ENCODE results near the gene PCBP3. TPM values are rescaled to one million over a fixed set of nuclear protein-coding genes. Genes with fewer than 3 reads are reported as not detected.

Gene PCBP3
- total RNA-seq, 1 donor from 2014 or later: 4.6 TPM

GRCh38 chr21:45901061-45901690, 257.7 kb downstream of the PCBP3 start:
- Histone ChIP-seq H3K9me3 (ENCODE audit: low read depth) (no peaks in the 10 kb centered on the region), H4K20me1 (ENCODE audit: low read depth) (no peaks in the 10 kb centered on the region), H3K27ac (no peak overlapping the region), H3K4me3 (no peak overlapping the region), H3K27me3 (no peaks in the 10 kb centered on the region), H2AFZ (replicated peaks) (no peak overlapping the region), H3F3A (ENCODE audit: low read depth) (no peaks in the 10 kb centered on the region), H3K9ac (no peak overlapping the region), H3K36me3 (no peaks in the 10 kb centered on the region), H3K4me1 (no peaks in the 10 kb centered on the region), H3K79me2 (ENCODE audit: low read depth) (no peaks in the 10 kb centered on the region), H3K4me2 (no peak overlapping the region)
- TF ChIP-seq EZH2 (IDR thresholded peaks at IDR 0.05): no peak
- TF ChIP-seq CTCF (IDR thresholded peaks at IDR 0.05): no peak
- no peak for TF ChIP-seq EZH2phosphoT487 (IDR thresholded peaks at IDR 0.05)
- Mint-ChIP-seq H3K4me3 (no peak overlapping the region), H3K27me3 (ENCODE audit: insufficient read depth, low read depth) (peaks cover 10% of the 10 kb centered on the region), H3K27ac (no peak overlapping the region), H3K9me3 (no peaks in the 10 kb centered on the region), H3K36me3 (no peaks in the 10 kb centered on the region), H3K4me1 (peaks cover 3% of the 10 kb centered on the region)
- no peak for DNase-seq (ENCODE audit: low spot score)

GRCh38 chr21:45902292-45902995, 258.9 kb downstream of the PCBP3 start:
- H3K4me3 ChIP-seq: no peak overlapping the region
- no peaks in the 10 kb centered on the region for H3K27me3 ChIP-seq
- no peak overlapping the region for H3K9ac ChIP-seq
- TF ChIP-seq EZH2phosphoT487 (IDR thresholded peaks at IDR 0.05) (no peak), EZH2 (IDR thresholded peaks at IDR 0.05) (no peak), CTCF (IDR thresholded peaks at IDR 0.05) (no peak)
- H3K27ac Mint-ChIP-seq: no peak overlapping the region
- no peaks in the 10 kb centered on the region for H3F3A ChIP-seq (ENCODE audit: low read depth)
- no peaks in the 10 kb centered on the region for H3K79me2 ChIP-seq (ENCODE audit: low read depth)
- no peak for DNase-seq (ENCODE audit: low spot score)
- H3K27ac ChIP-seq: no peak overlapping the region
- H3K36me3 ChIP-seq: no peaks in the 10 kb centered on the region
- H3K4me1 ChIP-seq: no peaks in the 10 kb centered on the region
- H3K4me3 Mint-ChIP-seq: no peak overlapping the region
- H3K9me3 Mint-ChIP-seq: no peaks in the 10 kb centered on the region
- no peaks in the 10 kb centered on the region for H4K20me1 ChIP-seq (ENCODE audit: low read depth)
- no peaks in the 10 kb centered on the region for H3K9me3 ChIP-seq (ENCODE audit: low read depth)
- H3K4me2 ChIP-seq: no peak overlapping the region
- H3K27me3 Mint-ChIP-seq (ENCODE audit: insufficient read depth, low read depth): peaks cover 9% of the 10 kb centered on the region
- H3K36me3 Mint-ChIP-seq: no peaks in the 10 kb centered on the region
- H2AFZ ChIP-seq (replicated peaks): no peak overlapping the region
- H3K4me1 Mint-ChIP-seq: peaks cover 3% of the 10 kb centered on the region

- Histone ChIP-seq H3K4me1 (no peaks in the 10 kb centered on the region), H3K79me2 (ENCODE audit: low read depth) (no peaks in the 10 kb centered on the region), H4K20me1 (ENCODE audit: low read depth) (no peaks in the 10 kb centered on the region), H3K9ac (no peak overlapping the region), H3K4me3 (no peak overlapping the region), H3K27ac (no peak overlapping the region), H3F3A (ENCODE audit: low read depth) (no peaks in the 10 kb centered on the region), H3K9me3 (ENCODE audit: low read depth) (no peaks in the 10 kb centered on the region), H3K4me2 (no peak overlapping the region), H2AFZ (replicated peaks) (no peak overlapping the region), H3K27me3 (no peaks in the 10 kb centered on the region), H3K36me3 (no peaks in the 10 kb centered on the region)
- H3K9me3 Mint-ChIP-seq: no peaks in the 10 kb centered on the region
- peaks cover 3% of the 10 kb centered on the region for H3K4me1 Mint-ChIP-seq
- TF ChIP-seq CTCF (IDR thresholded peaks at IDR 0.05) (no peak), EZH2phosphoT487 (IDR thresholded peaks at IDR 0.05) (no peak), EZH2 (IDR thresholded peaks at IDR 0.05) (no peak)
- H3K27me3 Mint-ChIP-seq (ENCODE audit: insufficient read depth, low read depth): peaks cover 2% of the 10 kb centered on the region
- DNase-seq (ENCODE audit: low spot score): no peak
- H3K27ac Mint-ChIP-seq: no peak overlapping the region
- no peaks in the 10 kb centered on the region for H3K36me3 Mint-ChIP-seq
- no peak overlapping the region for H3K4me3 Mint-ChIP-seq
Observed at GRCh38 chr21:45905196-45905595, 261.7 kb downstream of the PCBP3 start.
